PC-3 (cell line): ENCODE data around the gene PLCB2.

Experiments used
- CTCF ChIP-seq: fragments of 300-600 bp; sonication (generic); conservative IDR thresholded peaks from 2 replicates; pipeline ENCODE4 v1.5.1; 2017; ENCODE audit warnings: antibody characterized with exemption, low read depth, mild to moderate bottlenecking, low read length
- EZH2 ChIP-seq: fragments of 300-600 bp; sonication (generic); IDR thresholded peaks from one replicate; pipeline ENCODE4 v1.6.1; 2017; ENCODE audit warnings: antibody characterized with exemption, mild to moderate bottlenecking, low read length; ENCODE audit not compliant: unreplicated experiment
- EZH2phosphoT487 ChIP-seq: fragments of 300-600 bp; sonication (generic); IDR thresholded peaks from 2 replicates; pipeline ENCODE4 v1.6.1; 2018; ENCODE audit warnings: mild to moderate bottlenecking, antibody characterized with exemption, low read length, borderline replicate concordance

GRCh38 chr15:40239404-40239692 lies 68.4 kb downstream of the PLCB2 start:
- no peak for TF ChIP-seq EZH2
- TF ChIP-seq EZH2phosphoT487 = no peak
- no peak for TF ChIP-seq CTCF
